ENCODE results near the gene SDHD. TPM values are rescaled to one million over a fixed set of nuclear protein-coding genes. Genes with fewer than 3 reads are reported as not detected.
A peak's percentile ranks its signal among the peaks of the same experiment; 100 is the strongest.
"Not testable (repeated sequence)": the region's sequence is repeated elsewhere in the genome, so short reads cannot be mapped to it uniquely, and the experiment has no call there.

SDHD gene
- total and polyA plus RNA-seq, 8 donors: 28.5 to 53.1 (median 39.7) TPM

DNA sequence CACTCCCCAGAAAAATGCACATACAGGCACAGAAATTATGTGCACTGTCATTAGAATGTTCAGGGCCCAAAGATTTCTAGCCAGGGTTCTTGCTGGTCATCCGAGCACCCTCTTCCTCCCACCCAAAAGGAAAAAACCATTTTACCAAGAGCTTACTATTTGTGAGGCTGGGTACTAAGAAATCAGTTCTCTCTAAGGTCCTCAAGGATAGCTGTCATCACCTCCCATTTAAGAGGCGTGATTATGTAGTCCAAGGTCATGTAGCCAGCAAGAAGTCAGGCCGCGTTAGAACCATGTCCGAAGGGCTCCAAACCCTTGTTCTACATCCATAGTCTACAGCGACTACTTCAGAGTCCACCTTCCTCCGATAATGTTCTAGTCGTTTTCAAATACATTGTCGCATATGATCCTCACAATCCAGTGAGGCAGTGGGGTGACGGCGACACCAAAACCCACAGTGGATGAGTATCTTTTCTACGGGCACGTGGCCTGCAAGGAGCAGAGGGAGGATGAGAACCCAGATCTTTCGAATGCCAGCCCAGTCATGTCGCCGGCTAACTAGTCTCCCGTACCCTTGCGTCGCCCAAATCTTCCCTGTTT, 751 bp upstream of the SDHD start:
- Histone ChIP-seq H3K9me3 (no peaks in the 10 kb centered on the region), H3K36me3 (peaks cover 0 to 47% (median 27%) of the 10 kb centered on the region in 3 donors), H3K4me1 (peaks cover 12 to 16% (median 15%) of the 10 kb centered on the region in 3 donors), H3K4me3 (peak overlapping the region; percentile 46 to 80 (median 64)), H3K27me3 (no peaks in the 10 kb centered on the region), H3K27ac (peak overlapping the region in 3 of 4 donors; percentile 35 to 70 (median 67))
- FAIRE-seq: no peak
- TF ChIP-seq, protein P1, sequence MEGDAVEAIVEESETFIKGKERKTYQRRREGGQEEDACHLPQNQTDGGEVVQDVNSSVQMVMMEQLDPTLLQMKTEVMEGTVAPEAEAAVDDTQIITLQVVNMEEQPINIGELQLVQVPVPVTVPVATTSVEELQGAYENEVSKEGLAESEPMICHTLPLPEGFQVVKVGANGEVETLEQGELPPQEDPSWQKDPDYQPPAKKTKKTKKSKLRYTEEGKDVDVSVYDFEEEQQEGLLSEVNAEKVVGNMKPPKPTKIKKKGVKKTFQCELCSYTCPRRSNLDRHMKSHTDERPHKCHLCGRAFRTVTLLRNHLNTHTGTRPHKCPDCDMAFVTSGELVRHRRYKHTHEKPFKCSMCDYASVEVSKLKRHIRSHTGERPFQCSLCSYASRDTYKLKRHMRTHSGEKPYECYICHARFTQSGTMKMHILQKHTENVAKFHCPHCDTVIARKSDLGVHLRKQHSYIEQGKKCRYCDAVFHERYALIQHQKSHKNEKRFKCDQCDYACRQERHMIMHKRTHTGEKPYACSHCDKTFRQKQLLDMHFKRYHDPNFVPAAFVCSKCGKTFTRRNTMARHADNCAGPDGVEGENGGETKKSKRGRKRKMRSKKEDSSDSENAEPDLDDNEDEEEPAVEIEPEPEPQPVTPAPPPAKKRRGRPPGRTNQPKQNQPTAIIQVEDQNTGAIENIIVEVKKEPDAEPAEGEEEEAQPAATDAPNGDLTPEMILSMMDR (IDR thresholded peaks at IDR 0.05): no peak
- WGBS, 2 donors: 3 to 4% methylated on average over 19 of the region's 19 CpGs
- ATAC-seq: peak; percentile 30 to 70 (median 60)
- intact Hi-C loops (cut with DNase I): no loop called here
- peak in 1 of 6 donors; percentile 18 for DNase-seq

DNA sequence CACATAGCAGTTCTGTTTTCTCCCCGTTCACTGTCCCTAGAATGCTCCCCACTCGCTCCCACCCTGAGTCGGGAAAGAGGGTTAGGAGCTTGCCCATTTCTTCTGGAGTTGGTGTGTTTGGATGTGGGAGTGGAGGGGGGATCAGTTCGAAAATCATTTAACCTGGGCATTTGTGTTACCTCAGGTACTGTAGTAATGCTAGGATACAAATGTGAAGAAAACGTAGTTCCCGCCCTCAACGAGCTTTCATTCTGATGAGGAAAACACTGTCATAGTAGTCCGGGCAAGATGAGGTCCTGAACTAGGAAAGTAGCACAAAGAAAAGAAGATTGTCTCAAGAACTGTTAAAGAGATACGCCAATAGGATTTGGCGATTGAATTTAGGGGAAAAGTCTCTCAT, 539 bp downstream of the SDHD start:
- Histone ChIP-seq H3K27me3 (no peaks in the 10 kb centered on the region), H3K4me1 (peaks cover 12 to 16% (median 15%) of the 10 kb centered on the region in 3 donors), H3K9me3 (no peaks in the 10 kb centered on the region), H3K4me3 (peak overlapping the region; percentile 46 to 80 (median 64)), H3K27ac (peak overlapping the region in 3 of 4 donors; percentile 35 to 70 (median 67)), H3K36me3 (peaks cover 0 to 58% (median 19%) of the 10 kb centered on the region in 3 donors)
- FAIRE-seq: no peak
- TF ChIP-seq, protein P1 (IDR thresholded peaks at IDR 0.05): no peak
- WGBS, 2 donors: 12 to 13% methylated on average over 10 of the region's 10 CpGs
- no peak for DNase-seq
- ATAC-seq: peak in 3 of 4 donors; percentile 1 to 9 (median 2)
- intact Hi-C loops (cut with DNase I): no loop called here

DNA sequence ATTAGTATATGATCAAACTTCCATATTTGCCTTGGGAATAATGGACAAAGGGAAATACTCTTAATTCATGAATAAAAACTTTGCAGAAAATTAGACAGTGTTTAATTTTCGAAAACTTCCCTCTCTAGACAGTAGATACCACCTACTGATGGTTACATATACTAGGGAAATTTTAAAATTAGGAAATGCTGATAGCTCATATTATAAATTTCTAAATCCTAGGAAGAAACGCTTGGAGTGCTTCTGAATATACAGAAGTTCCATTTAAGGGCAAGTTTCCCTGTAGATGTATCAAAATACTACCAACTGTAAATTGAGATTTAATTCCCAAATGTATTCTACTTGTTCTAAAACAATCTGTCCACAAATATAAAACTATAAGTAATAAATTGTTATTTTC, 8.6 kb downstream of the SDHD start:
- H3K27ac ChIP-seq, H3K27me3 ChIP-seq, ATAC-seq, DNase-seq, H3K4me1 ChIP-seq, H3K9me3 ChIP-seq, H3K4me3 ChIP-seq: not testable (repeated sequence)
- intact Hi-C loops (cut with DNase I): loop anchor here in 1 of 3 donors (10.0 kb wide), 1 partner anchor 189 kb away; no protein-coding TSS in a partner anchor
- FAIRE-seq: peak; percentile 85
- 92 to 95% methylated on average over 2 of the region's 2 CpGs for WGBS, 2 donors
- H3K36me3 ChIP-seq: peaks cover 0 to 42% (median 0%) of the 10 kb centered on the region in 3 donors

DNA sequence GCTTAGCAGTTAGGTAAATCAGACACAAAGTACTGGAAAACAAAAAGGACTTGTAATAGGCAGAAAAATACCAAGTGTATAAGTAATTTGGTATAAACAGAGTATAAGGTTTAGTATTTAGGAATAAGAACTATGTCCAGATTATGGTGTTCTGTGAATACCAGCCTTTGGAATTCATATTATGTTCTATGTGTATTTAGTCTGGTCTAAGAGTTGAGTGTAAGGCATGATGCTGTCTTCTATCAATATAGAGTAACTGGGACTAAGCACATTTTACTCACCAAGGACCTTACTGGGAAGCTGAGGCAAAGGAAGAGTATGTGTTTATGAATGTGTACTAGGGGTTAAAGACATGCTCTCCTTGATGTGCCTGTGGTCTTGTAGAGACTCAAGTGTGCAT, 9.5 kb downstream of the SDHD start:
- TF ChIP-seq, protein P1 (IDR thresholded peaks at IDR 0.05): no peak
- H3K4me1 ChIP-seq: no peaks in the 10 kb centered on the region
- peaks cover 0 to 33% (median 0%) of the 10 kb centered on the region in 3 donors for H3K36me3 ChIP-seq
- no peaks in the 10 kb centered on the region for H3K9me3 ChIP-seq
- no peak for ATAC-seq
- H3K4me3 ChIP-seq: no peak overlapping the region
- intact Hi-C loops (cut with DNase I): loop anchor here in 1 of 3 donors (10.0 kb wide), 1 partner anchor 189 kb away; no protein-coding TSS in a partner anchor
- FAIRE-seq: no peak
- H3K27me3 ChIP-seq: no peaks in the 10 kb centered on the region
- DNase-seq: no peak
- no peak overlapping the region for H3K27ac ChIP-seq

DNA sequence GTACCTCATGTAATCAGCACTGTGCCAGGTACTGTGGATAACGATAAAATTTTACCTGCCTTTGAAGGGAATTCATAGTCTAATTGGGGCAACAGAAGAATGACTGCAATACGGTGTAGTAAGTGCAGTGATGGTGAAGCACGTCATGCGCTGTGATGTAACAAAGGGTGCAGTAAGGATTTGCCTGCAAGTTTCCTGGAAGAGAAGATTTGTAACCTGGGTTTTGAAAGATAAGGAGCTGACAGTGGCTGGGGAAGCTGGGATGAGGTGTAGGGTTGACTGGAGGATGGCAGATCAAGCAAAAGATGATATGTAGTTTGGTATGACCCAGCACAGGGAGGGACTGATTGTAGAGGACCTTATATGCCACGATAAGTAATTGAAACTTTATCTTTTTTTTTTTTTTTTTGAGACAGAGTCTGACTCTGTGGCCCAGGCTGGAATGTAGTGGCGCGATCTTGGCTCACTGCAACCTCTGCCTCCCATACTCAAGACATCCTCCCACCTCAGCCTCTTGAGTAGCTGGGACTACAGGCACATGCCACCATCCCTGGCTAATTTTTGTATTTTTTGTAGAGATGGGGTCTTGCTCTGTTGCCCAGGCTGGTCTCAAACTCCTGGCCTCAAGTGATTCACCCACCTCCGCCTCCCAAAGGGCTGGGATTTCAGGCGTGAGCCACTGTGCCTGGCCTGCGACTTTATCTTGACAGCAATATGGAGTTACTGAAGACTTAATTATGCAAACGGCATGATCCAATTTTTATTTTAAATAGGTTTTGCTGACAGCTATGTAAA, 11.3 kb downstream of the SDHD start:
- Histone ChIP-seq H3K27ac (no peak overlapping the region), H3K27me3 (no peaks in the 10 kb centered on the region), H3K4me3 (no peak overlapping the region), H3K36me3 (peaks cover 0 to 16% (median 0%) of the 10 kb centered on the region in 3 donors), H3K9me3 (no peaks in the 10 kb centered on the region), H3K4me1 (no peaks in the 10 kb centered on the region)
- FAIRE-seq (no peak), DNase-seq (no peak), ATAC-seq (no peak)
- intact Hi-C loops (cut with DNase I): loop anchor here in 1 of 3 donors (10.0 kb wide), 1 partner anchor 187 kb away; no protein-coding TSS in a partner anchor
- 90 to 94% methylated on average over 11 of the region's 11 CpGs for WGBS, 2 donors
- TF ChIP-seq, protein P1 (IDR thresholded peaks at IDR 0.05): no peak
